ENCODE data around the gene TSGA10IP.
A peak's percentile ranks its signal among the peaks of the same experiment; 100 is the strongest.

Gene TSGA10IP

DNA sequence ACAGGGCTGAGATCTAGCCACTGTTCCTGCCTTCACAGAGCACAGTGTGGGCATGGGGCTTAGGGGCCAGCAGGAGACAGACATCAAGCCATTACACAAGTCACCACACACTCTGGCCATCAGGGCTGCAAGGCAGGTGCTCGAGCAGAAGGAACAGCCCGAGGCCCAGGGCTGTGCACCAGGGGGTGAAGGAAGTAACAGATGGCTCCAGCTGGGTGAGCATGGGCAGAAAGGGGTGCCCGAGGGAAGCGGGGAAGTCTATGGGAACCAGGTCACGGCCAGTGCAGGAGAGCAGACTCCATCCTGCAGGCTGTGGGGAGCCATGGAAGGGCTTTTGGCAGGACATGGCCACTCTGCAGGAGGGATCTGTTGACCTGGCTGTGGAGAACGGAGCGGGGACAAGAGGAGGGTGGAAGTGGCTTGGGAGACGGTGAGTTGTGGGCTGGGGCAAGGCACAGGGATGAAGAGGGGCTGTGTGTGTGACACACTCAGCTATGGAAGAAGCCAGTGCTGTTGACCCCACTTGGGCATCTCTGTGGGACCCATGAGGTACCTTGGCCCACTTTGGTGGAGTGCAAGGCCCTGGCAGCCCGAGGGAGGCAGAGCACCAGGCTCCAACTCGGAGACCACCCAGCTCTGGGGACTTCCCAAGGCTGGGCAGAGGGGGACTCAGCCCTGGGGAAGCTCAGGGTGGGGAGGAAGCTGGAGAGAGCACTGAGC, 30.0 kb upstream of the TSGA10IP start:
- Histone ChIP-seq H4K91ac (ENCODE audit: low read depth, low read length, poor library complexity) (no peak overlapping the region), H2BK5ac (ENCODE audit: low read length) (peak overlapping the region; percentile 46), H3K14ac (ENCODE audit: low read length) (no peak overlapping the region), H2AFZ (ENCODE audit: low read length) (no peak overlapping the region), H3K4me3 (ENCODE audit: low read length in 2 of 2) (no peak overlapping the region), H3K36me3 (replicated peaks in 1 of 2; ENCODE audit: control insufficient read depth in 2 of 2, insufficient read depth in 2 of 2, low read length in 2 of 2) (peaks cover 9 to 14% of the 10 kb centered on the region in 2 donors), H2AK5ac (ENCODE audit: low read depth, low read length) (no peak overlapping the region), H3K27ac (replicated peaks; ENCODE audit: low read length) (no peak overlapping the region), H3K27me3 (ENCODE audit: control insufficient read depth in 3 of 3, insufficient read depth in 3 of 3, low read depth in 1 of 3, low read length in 3 of 3) (peaks cover 0 to 2% (median 0%) of the 10 kb centered on the region in 3 experiments), H3K79me1 (ENCODE audit: low read depth, low read length) (peaks cover 15% of the 10 kb centered on the region), H2BK120ac (ENCODE audit: low read depth, low read length) (no peak overlapping the region), H3K4ac (ENCODE audit: low read length) (peak overlapping the region; percentile 8), H3K4me1 (ENCODE audit: control insufficient read depth in 2 of 2, insufficient read depth in 1 of 2, low read depth in 1 of 2, low read length in 2 of 2) (peaks cover 13 to 17% of the 10 kb centered on the region in 2 donors), H3K23ac (ENCODE audit: low read depth, low read length, poor library complexity) (peak overlapping the region; percentile 58), H3K4me2 (ENCODE audit: insufficient read depth, low read length, poor library complexity, severe bottlenecking) (no peak overlapping the region), H3K9me3 (replicated peaks in 1 of 2; ENCODE audit: control insufficient read depth in 2 of 2, insufficient read depth in 1 of 2, low read depth in 1 of 2, low read length in 2 of 2) (peaks cover 0 to 2% of the 10 kb centered on the region in 2 donors), H2BK15ac (ENCODE audit: low read length) (no peak overlapping the region), H4K8ac (ENCODE audit: low read depth, low read length) (no peak overlapping the region), H2BK12ac (ENCODE audit: low read length) (no peak overlapping the region), H3K18ac (ENCODE audit: low read length) (peak overlapping the region; percentile 74), H3K9ac (ENCODE audit: low read depth, low read length, poor library complexity) (peak overlapping the region; percentile 39)
- no peak for DNase-seq (ENCODE audit: low spot score)
- WGBS, 2 donors (ENCODE audit: extremely low coverage in 2 of 2, insufficient read length in 2 of 2, insufficient replicate concordance in 1 of 2): no CpG with 5 or more reads among the region's 10 CpGs

DNA sequence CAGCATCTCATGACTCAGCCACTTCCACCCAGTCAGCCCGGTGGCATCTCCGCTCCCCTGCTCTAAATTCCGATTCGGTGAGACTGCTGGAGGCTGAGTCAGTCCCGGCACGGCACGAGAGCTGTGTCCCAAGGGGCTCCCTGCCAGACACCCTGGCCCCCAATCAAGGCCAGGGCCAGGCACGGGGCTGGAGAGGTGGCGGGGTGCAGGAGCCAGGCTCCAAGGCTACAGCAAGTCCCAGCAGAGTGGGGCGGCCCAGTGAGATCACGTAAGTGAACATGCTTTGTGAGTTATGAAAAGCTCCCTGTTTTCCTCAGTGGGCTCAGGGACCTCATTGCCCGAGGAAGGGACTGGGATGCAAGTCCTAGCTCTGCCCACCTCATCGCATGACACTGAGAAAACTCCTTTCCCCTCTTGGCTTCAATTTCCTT, 29.4 kb upstream of the TSGA10IP start:
- Histone ChIP-seq H3K36me3 (replicated peaks in 1 of 2; ENCODE audit: control insufficient read depth in 2 of 2, insufficient read depth in 2 of 2, low read length in 2 of 2) (peaks cover 12 to 19% of the 10 kb centered on the region in 2 donors), H3K9me3 (replicated peaks in 1 of 2; ENCODE audit: control insufficient read depth in 2 of 2, insufficient read depth in 1 of 2, low read depth in 1 of 2, low read length in 2 of 2) (peaks cover 0 to 2% of the 10 kb centered on the region in 2 donors), H4K91ac (ENCODE audit: low read depth, low read length, poor library complexity) (no peak overlapping the region), H3K27me3 (ENCODE audit: control insufficient read depth in 3 of 3, insufficient read depth in 3 of 3, low read depth in 1 of 3, low read length in 3 of 3) (no peaks in the 10 kb centered on the region), H2AK5ac (ENCODE audit: low read depth, low read length) (no peak overlapping the region), H3K27ac (replicated peaks; ENCODE audit: low read length) (no peak overlapping the region), H3K4ac (ENCODE audit: low read length) (no peak overlapping the region), H3K4me3 (ENCODE audit: low read length in 2 of 2) (no peak overlapping the region), H2BK15ac (ENCODE audit: low read length) (no peak overlapping the region), H3K9ac (ENCODE audit: low read depth, low read length, poor library complexity) (peak overlapping the region; percentile 12), H2BK5ac (ENCODE audit: low read length) (peak overlapping the region; percentile 46), H3K23ac (ENCODE audit: low read depth, low read length, poor library complexity) (peak overlapping the region; percentile 58), H3K14ac (ENCODE audit: low read length) (no peak overlapping the region), H2BK120ac (ENCODE audit: low read depth, low read length) (no peak overlapping the region), H2BK12ac (ENCODE audit: low read length) (no peak overlapping the region), H3K4me2 (ENCODE audit: insufficient read depth, low read length, poor library complexity, severe bottlenecking) (no peak overlapping the region), H2AFZ (ENCODE audit: low read length) (no peak overlapping the region), H3K79me1 (ENCODE audit: low read depth, low read length) (peaks cover 19% of the 10 kb centered on the region), H3K4me1 (ENCODE audit: control insufficient read depth in 2 of 2, insufficient read depth in 1 of 2, low read depth in 1 of 2, low read length in 2 of 2) (peaks cover 17 to 22% of the 10 kb centered on the region in 2 donors), H4K8ac (ENCODE audit: low read depth, low read length) (no peak overlapping the region), H3K18ac (ENCODE audit: low read length) (no peak overlapping the region)
- no CpG with 5 or more reads among the region's 13 CpGs for WGBS, 2 donors (ENCODE audit: extremely low coverage in 2 of 2, insufficient read length in 2 of 2, insufficient replicate concordance in 1 of 2)
- no peak for DNase-seq (ENCODE audit: low spot score)

GRCh38 chr11:65916391-65916790, 28.9 kb upstream of the TSGA10IP start:
- no peak overlapping the region for H2AK5ac ChIP-seq (ENCODE audit: low read depth, low read length)
- peaks cover 17 to 22% of the 10 kb centered on the region in 2 donors for H3K4me1 ChIP-seq (ENCODE audit: control insufficient read depth in 2 of 2, insufficient read depth in 1 of 2, low read depth in 1 of 2, low read length in 2 of 2)
- H3K36me3 ChIP-seq (replicated peaks in 1 of 2; ENCODE audit: control insufficient read depth in 2 of 2, insufficient read depth in 2 of 2, low read length in 2 of 2): peaks cover 12 to 24% of the 10 kb centered on the region in 2 donors
- no peak overlapping the region for H3K18ac ChIP-seq (ENCODE audit: low read length)
- H3K14ac ChIP-seq (ENCODE audit: low read length): no peak overlapping the region
- H2AFZ ChIP-seq (ENCODE audit: low read length): no peak overlapping the region
- H3K23ac ChIP-seq (ENCODE audit: low read depth, low read length, poor library complexity): no peak overlapping the region
- peaks cover 0 to 2% of the 10 kb centered on the region in 2 donors for H3K9me3 ChIP-seq (replicated peaks in 1 of 2; ENCODE audit: control insufficient read depth in 2 of 2, insufficient read depth in 1 of 2, low read depth in 1 of 2, low read length in 2 of 2)
- no peak for DNase-seq (ENCODE audit: low spot score)
- H3K4me2 ChIP-seq (ENCODE audit: insufficient read depth, low read length, poor library complexity, severe bottlenecking): no peak overlapping the region
- H3K27ac ChIP-seq (replicated peaks; ENCODE audit: low read length): no peak overlapping the region
- no CpG with 5 or more reads among the region's 7 CpGs for WGBS, 2 donors (ENCODE audit: extremely low coverage in 2 of 2, insufficient read length in 2 of 2, insufficient replicate concordance in 1 of 2)
- H4K8ac ChIP-seq (ENCODE audit: low read depth, low read length): no peak overlapping the region
- H3K4me3 ChIP-seq (ENCODE audit: low read length in 2 of 2): no peak overlapping the region
- no peaks in the 10 kb centered on the region for H3K27me3 ChIP-seq (ENCODE audit: control insufficient read depth in 3 of 3, insufficient read depth in 3 of 3, low read depth in 1 of 3, low read length in 3 of 3)
- H3K9ac ChIP-seq (ENCODE audit: low read depth, low read length, poor library complexity): no peak overlapping the region
- H3K79me1 ChIP-seq (ENCODE audit: low read depth, low read length): peaks cover 22% of the 10 kb centered on the region
- H4K91ac ChIP-seq (ENCODE audit: low read depth, low read length, poor library complexity): no peak overlapping the region
- H2BK120ac ChIP-seq (ENCODE audit: low read depth, low read length): no peak overlapping the region
- H2BK5ac ChIP-seq (ENCODE audit: low read length): peak overlapping the region; percentile 8
- H2BK15ac ChIP-seq (ENCODE audit: low read length): no peak overlapping the region
- H2BK12ac ChIP-seq (ENCODE audit: low read length): no peak overlapping the region
- no peak overlapping the region for H3K4ac ChIP-seq (ENCODE audit: low read length)

DNA sequence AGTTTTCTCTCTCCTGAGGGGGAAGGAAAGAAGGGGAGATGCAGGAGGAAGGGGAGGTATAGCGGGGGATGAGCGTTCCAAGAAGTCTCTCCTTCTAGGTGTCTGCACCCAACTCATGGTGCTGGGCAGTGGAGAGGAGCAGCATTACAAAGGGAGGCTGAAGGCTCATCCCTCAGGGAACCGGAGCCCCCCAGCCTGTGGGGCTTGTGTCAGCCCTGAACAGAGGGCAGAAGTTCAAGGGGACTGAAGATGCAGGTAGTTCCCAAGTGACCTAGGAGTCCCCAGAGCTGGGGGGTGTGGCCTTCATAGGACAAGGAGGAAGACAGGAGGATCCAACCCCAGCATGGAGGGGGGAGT, 28.2 kb upstream of the TSGA10IP start:
- H2BK12ac ChIP-seq (ENCODE audit: low read length): no peak overlapping the region
- no peaks in the 10 kb centered on the region for H3K27me3 ChIP-seq (ENCODE audit: control insufficient read depth in 3 of 3, insufficient read depth in 3 of 3, low read depth in 1 of 3, low read length in 3 of 3)
- H3K9ac ChIP-seq (ENCODE audit: low read depth, low read length, poor library complexity): no peak overlapping the region
- no peak overlapping the region for H4K91ac ChIP-seq (ENCODE audit: low read depth, low read length, poor library complexity)
- H2BK5ac ChIP-seq (ENCODE audit: low read length): no peak overlapping the region
- H2AK5ac ChIP-seq (ENCODE audit: low read depth, low read length): no peak overlapping the region
- H4K8ac ChIP-seq (ENCODE audit: low read depth, low read length): no peak overlapping the region
- no CpG with 5 or more reads among the region's 3 CpGs for WGBS, 2 donors (ENCODE audit: extremely low coverage in 2 of 2, insufficient read length in 2 of 2, insufficient replicate concordance in 1 of 2)
- H2BK120ac ChIP-seq (ENCODE audit: low read depth, low read length): no peak overlapping the region
- no peak overlapping the region for H3K14ac ChIP-seq (ENCODE audit: low read length)
- peaks cover 22% of the 10 kb centered on the region for H3K79me1 ChIP-seq (ENCODE audit: low read depth, low read length)
- H3K9me3 ChIP-seq (replicated peaks in 1 of 2; ENCODE audit: control insufficient read depth in 2 of 2, insufficient read depth in 1 of 2, low read depth in 1 of 2, low read length in 2 of 2): peaks cover 0 to 2% of the 10 kb centered on the region in 2 donors
- H2BK15ac ChIP-seq (ENCODE audit: low read length): no peak overlapping the region
- no peak overlapping the region for H2AFZ ChIP-seq (ENCODE audit: low read length)
- no peak overlapping the region for H3K4me2 ChIP-seq (ENCODE audit: insufficient read depth, low read length, poor library complexity, severe bottlenecking)
- no peak overlapping the region for H3K27ac ChIP-seq (replicated peaks; ENCODE audit: low read length)
- no peak for DNase-seq (ENCODE audit: low spot score)
- H3K4me3 ChIP-seq (ENCODE audit: low read length in 2 of 2): peak overlapping the region in 1 of 2 donors; percentile 100
- H3K4ac ChIP-seq (ENCODE audit: low read length): no peak overlapping the region
- H3K23ac ChIP-seq (ENCODE audit: low read depth, low read length, poor library complexity): no peak overlapping the region
- H3K4me1 ChIP-seq (ENCODE audit: control insufficient read depth in 2 of 2, insufficient read depth in 1 of 2, low read depth in 1 of 2, low read length in 2 of 2): peaks cover 16 to 17% of the 10 kb centered on the region in 2 donors
- peaks cover 13 to 28% of the 10 kb centered on the region in 2 donors for H3K36me3 ChIP-seq (replicated peaks in 1 of 2; ENCODE audit: control insufficient read depth in 2 of 2, insufficient read depth in 2 of 2, low read length in 2 of 2)
- no peak overlapping the region for H3K18ac ChIP-seq (ENCODE audit: low read length)
